Mammary epithelial cell (primary cell): ENCODE data around the gene ATXN1.

ENCODE experiments used
- CTCF ChIP-seq, 2 donors: IDR thresholded peaks in 1 of 2; conservative IDR thresholded peaks in 1 of 2; 2 replicates each; pipeline ENCODE4 v1.5.1; 2011 to 2012; ENCODE audit warnings: inconsistent platforms in 2 of 2, low read length in 2 of 2, mild to moderate bottlenecking in 2 of 2, control low read depth in 1 of 2, low read depth in 1 of 2; ENCODE audit not compliant: insufficient read depth in 1 of 2; ENCODE audit errors: extremely low read depth in 1 of 2
- EZH2 ChIP-seq: IDR thresholded peaks from 2 replicates; pipeline ENCODE4 v1.6.1; 2012; ENCODE audit warnings: low read length, inconsistent platforms, borderline replicate concordance

GRCh38 chr6:16398587-16398986 lies 362.7 kb downstream of the ATXN1 start:
- TF ChIP-seq CTCF (conservative IDR thresholded peaks at IDR 0.05 in 1 of 2, IDR thresholded peaks at IDR 0.05 in 1 of 2; ENCODE audit: extremely low read depth in 1 of 2, insufficient read depth in 1 of 2, low read depth in 1 of 2, low read length in 2 of 2) (no peak), EZH2 (no peak)
